Measurements from ENCODE around the gene ATP8B1.
"Not testable (repeated sequence)": the region's sequence is repeated elsewhere in the genome, so short reads cannot be mapped to it uniquely, and the experiment has no call there.

The ATP8B1 gene

GRCh38 chr18:57803103-57803969, at the start of gene ATP8B1:
ATP8B1 (minus strand) TSS chr18:57803315; CDS start chr18:57731807, 71,508 bp downstream.
- peak; percentile 97 for DNase-seq

GRCh38 chr18:57850063-57850462, 46.9 kb upstream of the ATP8B1 start:
- DNase-seq = no peak

GRCh38 chr18:57848374-57848773, 45.3 kb upstream of the ATP8B1 start:
- DNase-seq = not testable (repeated sequence)

- not testable (repeated sequence) for DNase-seq
Observed at GRCh38 chr18:57847431-57847830, 44.3 kb upstream of the ATP8B1 start.

- peak; percentile 72 for DNase-seq
Observed at GRCh38 chr18:57846258-57846657, 43.1 kb upstream of the ATP8B1 start.

GRCh38 chr18:57845605-57846074, 42.5 kb upstream of the ATP8B1 start:
- DNase-seq = no peak

- no peak for DNase-seq
Observed at GRCh38 chr18:57844319-57844718, 41.2 kb upstream of the ATP8B1 start.

GRCh38 chr18:57843386-57843785, 40.3 kb upstream of the ATP8B1 start:
- no peak for DNase-seq

- no peak for DNase-seq
Observed at GRCh38 chr18:57841568-57841967, 38.5 kb upstream of the ATP8B1 start.

GRCh38 chr18:57839942-57840381, 36.8 kb upstream of the ATP8B1 start:
- no peak for DNase-seq

- DNase-seq = peak; percentile 11
Observed at GRCh38 chr18:57837917-57838548, 34.9 kb upstream of the ATP8B1 start.

- DNase-seq = no peak
Observed at GRCh38 chr18:57836557-57836956, 33.4 kb upstream of the ATP8B1 start.

- no peak for DNase-seq
Observed at GRCh38 chr18:57835904-57836303, 32.8 kb upstream of the ATP8B1 start.

- no peak for DNase-seq
Observed at GRCh38 chr18:57834616-57835015, 31.5 kb upstream of the ATP8B1 start.

- DNase-seq = no peak
Observed at GRCh38 chr18:57833441-57834101, 30.5 kb upstream of the ATP8B1 start.

GRCh38 chr18:57832730-57833129, 29.6 kb upstream of the ATP8B1 start:
- DNase-seq = no peak

- peak; percentile 15 for DNase-seq
Observed at GRCh38 chr18:57831597-57832377, 28.7 kb upstream of the ATP8B1 start.

- no peak for DNase-seq
Observed at GRCh38 chr18:57827646-57828045, 24.5 kb upstream of the ATP8B1 start.

GRCh38 chr18:57826252-57826651, 23.1 kb upstream of the ATP8B1 start:
- no peak for DNase-seq

GRCh38 chr18:57820583-57820982, 17.5 kb upstream of the ATP8B1 start:
- not testable (repeated sequence) for DNase-seq

- DNase-seq = peak; percentile 75
Observed at GRCh38 chr18:57819671-57820460, 16.8 kb upstream of the ATP8B1 start.

GRCh38 chr18:57819119-57819518, 16.0 kb upstream of the ATP8B1 start:
- DNase-seq = no peak
